ENCODE results near the gene ACR.

The ACR gene

DNA sequence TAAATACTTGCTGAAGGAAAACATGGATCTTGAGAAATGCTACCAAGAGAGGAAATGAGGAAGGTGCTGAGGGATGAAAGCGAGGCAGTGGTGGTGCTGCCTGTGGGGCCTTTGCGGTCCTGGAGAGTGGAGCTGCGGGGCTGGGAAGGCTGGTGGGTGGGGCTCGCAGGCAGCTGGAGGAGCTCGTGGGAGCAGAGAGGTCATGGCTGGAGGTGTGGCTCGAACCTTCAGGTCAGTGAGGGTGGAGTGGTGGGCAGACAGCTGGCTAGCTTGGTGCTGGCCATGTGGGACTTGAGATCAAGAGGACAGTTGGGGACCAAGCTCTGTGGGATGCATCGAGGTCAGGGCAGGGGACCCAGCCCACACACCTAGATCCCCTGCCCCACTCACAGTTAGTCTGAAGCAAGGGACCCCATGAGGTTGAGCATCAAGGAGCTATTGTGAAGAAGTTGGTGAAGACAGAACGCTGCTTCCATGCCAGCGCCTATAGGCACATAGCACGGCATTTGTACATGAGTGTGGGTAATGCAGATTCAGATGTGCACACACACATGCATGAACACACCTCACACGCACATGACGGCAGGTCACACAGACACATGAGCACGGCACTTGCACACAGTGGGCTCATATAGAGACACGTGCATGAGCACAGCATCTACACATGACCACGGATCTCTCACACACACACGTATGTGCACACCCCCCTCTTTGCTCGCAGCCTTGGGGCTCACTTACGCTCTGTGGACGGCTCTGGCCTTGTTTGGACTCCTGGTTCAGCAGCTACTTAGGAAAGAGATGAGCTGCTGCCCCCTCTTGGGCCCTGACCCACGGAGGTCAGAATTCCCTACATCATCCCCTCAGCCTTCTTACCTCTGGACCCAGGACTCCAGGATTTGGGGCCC is 34.9 kb upstream of the ACR start:
- DNase-seq = no peak

DNA sequence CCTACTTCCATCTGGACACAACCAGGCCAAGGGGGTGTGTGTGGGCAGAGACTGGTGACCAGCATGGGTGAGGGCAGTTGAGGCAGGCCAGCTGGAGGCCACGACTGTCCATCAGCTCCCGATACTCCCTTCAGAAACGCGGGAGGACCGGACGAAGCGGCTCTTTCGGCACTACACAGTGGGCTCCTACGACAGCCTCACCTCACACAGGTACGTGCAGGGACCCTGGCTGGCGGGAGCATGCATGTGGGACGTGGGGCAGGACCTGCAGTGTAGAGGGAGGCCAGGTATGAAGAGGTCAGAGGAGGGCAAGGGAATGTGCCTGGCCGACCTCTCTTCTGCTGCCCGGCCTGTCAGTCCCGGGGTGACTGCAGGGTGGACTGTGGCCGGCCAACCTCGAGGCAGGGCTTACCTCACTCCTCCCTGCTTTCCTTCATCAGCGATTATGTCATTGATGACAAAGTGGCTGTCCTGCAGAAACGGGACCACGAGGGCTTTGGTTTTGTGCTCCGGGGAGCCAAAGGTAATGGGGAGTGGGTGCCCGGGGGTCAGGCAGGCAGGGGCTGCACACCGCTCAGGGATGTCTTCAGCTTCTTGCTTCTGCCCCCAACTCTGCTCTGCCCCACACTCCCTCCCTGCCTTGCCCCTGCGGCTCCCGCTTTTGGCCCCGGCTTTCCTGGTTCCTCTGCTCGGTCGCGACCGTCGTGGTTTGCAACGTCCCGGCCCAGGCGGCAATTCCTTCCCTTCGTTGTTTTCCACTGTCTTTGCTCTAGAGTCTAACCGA is 34.1 kb upstream of the ACR start:
- DNase-seq = no peak

DNA sequence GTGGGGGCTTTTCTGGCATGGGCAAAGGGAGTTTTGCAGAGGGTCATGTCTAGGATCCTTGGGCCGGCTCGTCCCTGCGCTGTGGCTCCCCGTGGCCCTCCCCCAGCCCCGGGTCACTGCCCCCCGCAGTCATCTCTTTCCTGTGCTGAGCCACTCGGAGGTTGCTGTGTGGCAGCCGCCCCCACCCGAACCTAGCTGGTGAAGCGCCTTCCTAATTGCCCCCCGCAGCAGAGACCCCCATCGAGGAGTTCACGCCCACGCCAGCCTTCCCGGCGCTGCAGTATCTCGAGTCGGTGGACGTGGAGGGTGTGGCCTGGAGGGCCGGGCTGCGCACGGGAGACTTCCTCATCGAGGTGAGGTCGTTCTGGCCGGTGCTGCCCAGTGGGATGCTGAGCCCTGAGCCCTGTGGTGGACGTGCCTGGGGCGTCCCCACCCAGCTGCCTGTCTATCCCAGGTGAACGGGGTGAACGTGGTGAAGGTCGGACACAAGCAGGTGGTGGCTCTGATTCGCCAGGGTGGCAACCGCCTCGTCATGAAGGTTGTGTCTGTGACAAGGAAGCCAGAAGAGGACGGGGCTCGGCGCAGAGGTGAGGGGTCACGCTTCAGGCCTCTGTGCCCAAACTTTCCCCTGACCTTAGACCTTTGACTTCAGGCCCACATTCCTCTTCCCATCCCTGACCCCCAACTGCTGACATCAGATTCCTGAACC is 33.3 kb upstream of the ACR start:
- no peak for DNase-seq

DNA sequence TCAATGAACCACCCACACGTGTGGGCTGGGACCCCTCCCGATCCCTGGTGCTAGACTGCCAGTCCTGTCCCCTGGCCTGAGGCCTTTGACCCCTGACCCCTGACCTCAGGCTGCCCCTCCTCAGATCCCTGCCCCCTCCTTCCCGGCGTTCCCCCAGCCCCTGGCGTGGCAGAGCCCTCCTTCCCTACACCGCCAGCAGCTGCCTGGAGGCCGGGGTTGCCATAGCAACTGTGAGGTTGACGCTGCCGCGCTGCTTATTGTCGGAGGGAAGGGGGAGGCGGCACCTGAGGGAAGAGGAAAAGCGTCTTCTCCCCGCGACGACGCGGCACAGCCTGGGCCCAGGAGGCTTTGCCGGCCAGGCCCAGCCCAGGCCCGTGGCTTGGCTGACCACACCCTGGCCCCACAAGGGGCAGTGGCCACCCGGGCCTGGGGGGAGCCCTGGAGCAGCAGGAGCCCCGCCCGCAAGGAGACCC is 32.7 kb upstream of the ACR start:
- DNase-seq = peak in 1 of 14 donors; percentile 64

DNA sequence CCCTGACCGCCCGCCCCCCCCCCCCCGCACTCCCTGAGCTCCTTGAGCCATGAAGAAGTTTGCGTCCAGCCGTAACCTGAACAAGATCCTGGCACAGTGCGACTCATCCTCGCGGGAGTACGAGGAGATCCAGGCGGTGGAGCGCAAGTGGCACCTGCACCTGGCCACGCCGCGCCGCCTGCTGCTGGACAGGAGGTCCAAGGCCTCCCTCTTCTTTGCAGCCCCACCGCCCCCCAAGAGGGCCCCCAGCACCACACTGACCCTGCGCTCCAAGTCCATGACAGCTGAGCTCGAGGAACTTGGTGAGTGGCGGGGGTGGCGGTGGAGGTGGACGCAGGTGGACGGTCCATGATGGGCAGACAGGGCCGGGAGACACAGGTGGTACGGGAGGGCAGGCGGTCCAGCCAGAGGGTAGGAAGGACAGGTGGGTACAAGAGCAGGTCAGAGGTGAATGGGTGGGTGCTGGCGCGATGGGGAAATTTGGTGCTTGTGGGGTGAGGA is 32.1 kb upstream of the ACR start:
- DNase-seq = no peak

DNA sequence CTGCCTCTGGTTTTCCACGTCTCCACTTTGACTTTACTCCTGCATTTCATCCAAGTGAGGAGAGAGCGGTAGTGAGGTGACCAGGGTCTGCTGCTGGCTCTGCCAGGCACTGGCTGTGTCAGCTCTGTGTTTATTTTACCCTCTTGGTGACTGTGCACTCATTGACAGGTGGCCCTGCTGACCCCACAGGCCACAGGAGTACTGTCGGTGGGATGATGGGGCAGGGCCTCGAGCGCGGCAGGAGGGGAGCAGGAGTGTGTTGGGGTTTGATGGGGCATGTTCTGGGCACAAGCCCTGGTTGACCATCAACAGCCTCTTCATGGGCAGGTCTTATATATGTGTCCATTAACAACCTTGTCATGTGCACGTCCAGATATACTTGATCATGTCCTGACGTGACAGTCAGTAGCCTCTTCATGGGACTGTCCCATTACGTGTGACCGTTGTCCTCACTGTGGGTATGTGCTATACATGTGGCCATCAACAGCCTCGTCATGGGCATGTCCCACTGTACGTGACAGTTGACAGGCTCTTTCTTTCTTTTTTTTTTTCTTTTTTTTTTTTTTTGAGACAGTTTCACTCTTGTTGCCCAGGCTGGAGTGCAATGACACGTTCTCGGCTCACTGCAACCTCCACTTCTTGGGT is 31.4 kb upstream of the ACR start:
- DNase-seq = no peak

DNA sequence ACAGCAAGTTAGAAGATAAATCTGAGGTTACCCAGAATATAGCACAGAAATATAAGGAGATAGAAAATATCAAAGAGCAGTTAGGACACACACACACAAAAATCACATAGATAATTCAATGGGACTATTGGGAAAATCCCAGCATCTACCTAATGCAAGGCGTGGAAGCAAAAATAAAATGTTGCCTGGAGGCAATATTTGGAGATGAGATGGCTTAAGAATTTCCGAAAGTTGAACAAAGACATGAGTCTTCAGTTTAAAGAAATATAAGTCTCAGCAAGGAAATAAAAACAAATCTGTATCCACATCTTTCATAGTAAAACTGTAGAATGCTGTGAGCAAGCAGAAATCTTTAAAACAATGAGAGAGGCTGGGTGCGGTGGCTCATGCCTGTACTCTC is 29.5 kb upstream of the ACR start:
- no peak for DNase-seq

DNA sequence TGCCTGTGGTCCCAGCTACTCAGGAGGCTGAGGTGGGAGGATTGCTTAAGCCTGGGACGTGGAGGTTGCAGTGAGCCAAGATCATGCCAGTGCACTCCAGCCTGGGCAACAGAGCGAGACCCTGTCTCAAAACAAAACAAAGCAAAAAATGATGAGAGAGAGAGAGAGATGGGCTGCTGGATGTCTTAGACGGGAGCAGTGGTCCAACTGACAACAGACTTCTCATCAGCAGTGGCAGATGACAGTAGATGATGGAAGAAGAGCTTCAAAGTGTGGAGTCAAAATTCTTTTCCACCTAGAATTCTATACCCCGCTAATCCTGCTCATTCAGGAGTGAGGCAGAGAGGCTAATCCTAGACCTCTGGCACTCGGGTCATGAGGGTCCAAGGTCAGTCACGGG is 29.0 kb upstream of the ACR start:
- DNase-seq = no peak

DNA sequence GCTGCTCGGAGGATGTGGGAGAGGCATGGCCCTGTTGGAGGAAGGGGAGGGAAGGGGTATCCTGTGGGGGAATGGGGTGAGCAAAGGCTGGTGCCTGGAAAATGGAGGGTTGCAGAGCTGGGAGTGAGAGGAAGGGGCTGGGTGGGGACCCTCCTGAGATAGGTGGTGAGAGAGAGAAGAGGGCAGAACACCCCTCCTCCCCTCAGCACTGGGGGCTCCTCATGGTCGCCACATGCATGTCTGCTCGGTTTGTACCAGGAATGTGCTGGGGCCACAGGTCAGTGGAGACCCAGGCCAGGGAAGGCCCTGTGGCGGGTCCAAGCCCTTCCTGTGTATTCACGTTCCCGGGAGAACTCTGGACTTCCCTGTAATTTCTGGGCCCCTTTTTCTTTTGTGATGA is 27.8 kb upstream of the ACR start:
- DNase-seq = no peak

DNA sequence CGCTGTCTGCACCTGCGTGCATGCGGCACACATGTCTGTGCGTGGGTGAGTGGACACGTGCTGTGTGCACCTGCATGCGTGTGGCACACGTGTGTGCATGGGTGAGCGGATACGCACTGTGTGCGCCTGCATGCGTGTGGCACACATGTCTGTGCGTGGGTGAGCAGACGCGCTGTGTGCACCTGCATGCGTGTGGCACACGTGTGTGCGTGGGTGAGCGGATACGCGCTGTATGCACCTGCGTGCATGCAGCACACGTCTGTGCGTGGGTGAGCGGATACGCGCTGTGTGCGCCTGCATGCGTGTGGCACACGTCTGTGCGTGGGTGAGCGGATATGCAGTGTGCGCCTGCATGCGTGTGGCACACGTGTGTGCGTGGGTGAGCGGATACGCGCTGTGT is 27.1 kb upstream of the ACR start:
- no peak for DNase-seq

DNA sequence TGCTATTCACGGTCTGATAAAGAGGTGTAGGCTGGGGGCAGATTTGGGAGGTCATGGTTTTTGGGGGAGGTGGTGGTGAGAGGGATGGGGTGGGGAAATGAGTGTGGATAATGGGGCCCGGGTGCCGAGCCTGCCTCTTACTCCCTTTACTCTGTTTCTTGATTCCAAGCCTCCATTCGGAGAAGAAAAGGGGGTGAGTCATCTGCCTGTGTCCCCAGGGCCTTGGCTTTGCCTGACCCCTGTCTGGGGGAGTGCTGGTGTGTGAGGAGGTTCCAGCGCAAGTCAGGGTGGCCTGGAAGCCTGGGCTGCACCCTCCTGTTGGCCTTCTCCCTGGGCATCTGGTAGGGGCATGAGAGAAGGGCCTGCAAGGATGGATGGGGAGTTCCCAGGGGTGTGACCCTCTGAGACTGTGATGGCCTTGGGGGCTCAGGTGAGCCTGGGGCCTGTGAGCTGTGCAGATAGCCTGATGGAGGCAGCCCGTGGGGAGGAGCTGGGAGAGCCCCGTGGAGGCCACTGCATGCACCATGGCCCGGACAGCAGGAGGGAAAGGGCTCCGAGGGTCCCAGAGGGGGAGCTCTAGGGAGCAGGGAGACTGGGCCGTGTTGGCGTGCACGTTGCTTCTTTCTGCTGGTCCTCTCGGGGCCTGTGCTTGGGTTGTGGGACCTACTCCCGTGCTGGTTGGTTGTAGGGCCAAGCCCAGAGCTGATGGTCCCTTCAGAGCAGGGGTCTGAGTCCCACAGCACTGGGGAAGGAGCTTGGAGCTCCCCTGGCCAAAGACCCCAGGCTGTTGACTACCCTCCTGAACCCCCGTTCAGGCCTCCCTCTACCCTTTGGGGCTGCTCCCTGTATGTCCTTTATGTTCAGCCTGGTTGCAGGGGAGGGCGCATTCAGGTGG is 26.3 kb upstream of the ACR start:
- DNase-seq = no peak

DNA sequence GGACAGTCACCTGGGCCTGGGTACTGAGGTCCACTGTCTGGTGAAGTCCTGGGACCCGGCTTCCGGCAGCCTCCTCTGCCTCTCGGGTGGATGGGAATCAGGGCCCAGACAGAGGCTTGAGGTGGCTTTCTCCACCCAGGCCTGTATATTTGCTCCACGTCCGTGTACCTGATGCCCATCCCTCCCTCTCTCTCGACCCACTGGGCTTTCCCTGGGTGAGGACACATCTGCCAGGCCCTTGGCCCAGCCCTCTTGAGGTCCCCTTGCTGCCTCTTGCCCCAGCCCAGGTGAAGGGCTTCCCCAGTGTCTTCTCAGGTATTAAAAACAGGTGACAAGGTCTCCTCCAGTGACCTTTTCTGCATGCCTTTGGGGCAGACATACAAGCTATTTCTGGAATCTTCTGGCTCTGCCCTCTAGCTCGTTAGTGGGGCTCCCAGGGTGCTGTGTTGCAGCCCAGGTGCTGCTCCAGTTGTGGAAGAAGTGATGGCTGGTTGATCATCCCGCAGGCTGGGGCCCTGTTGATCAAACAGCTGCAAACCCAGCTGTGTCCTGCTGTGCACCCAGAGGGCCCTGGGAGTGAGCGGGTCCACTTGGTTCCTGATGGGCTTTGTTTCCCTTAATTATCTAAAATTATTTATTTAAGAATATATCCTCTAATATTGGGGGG is 25.5 kb upstream of the ACR start:
- no peak for DNase-seq

DNA sequence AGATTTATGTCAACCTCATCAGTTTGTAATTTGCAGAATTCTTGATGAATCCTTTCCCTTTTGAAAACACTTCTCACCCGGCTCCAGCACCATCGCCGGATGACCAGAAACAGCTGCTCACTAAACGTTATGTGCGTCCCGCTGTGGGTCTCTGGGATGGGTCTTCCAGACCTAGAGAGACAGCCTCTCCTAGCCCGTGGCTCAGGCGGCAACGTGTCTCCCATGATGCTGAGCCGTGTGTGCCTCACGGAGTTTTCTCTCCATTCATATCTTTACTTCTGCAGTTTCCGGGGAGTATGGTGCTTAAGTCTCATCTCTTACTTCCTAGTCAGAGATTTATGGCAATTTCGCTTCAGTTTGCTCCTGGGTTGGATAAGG is 25.0 kb upstream of the ACR start:
- peak in 1 of 14 donors; percentile 46 for DNase-seq

DNA sequence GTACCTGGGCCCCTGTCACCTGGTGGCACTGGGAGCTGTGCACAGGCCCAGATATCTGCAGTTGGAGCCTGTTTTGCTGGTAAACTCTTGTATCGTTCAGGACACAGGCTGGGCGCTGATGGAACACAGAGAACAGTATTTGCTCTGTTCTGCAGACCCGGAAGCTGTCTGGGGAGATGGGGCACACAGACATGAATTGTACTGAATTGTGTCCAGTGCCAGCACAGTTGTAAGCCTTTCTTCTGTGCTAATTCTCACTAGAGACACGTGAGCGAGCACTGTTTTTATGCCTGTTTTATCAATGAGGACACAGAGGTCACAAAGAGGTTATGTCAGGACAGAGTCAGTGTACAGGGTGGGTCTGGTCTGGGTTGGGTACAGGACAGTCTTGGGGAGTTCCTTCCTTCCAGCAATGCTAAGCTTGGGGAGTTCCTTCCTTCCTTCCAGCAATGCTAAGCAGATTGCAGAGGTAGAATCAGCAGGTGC is 24.4 kb upstream of the ACR start:
- DNase-seq = peak in 12 of 14 donors; percentile 35 to 86 (median 78)

DNA sequence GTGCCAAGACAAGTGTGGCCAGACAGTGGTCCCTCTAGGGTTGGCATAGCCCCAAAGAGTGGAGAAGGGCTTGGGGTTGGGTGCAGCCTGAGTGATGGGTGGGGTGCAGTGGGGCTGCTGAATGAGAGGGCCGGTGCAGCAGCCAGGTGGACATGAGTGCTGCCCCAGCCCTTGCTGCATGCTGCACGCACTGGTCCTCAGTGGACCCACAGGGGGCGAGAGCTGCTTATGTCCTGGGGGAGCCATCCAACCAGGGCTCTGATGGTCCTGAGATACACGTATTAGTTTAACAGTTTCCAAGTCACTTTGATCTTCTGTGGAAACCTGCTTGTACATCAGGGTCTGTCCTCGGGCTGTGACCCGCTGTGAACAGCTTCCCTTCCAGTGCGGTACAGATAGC is 23.9 kb upstream of the ACR start:
- DNase-seq = no peak

DNA sequence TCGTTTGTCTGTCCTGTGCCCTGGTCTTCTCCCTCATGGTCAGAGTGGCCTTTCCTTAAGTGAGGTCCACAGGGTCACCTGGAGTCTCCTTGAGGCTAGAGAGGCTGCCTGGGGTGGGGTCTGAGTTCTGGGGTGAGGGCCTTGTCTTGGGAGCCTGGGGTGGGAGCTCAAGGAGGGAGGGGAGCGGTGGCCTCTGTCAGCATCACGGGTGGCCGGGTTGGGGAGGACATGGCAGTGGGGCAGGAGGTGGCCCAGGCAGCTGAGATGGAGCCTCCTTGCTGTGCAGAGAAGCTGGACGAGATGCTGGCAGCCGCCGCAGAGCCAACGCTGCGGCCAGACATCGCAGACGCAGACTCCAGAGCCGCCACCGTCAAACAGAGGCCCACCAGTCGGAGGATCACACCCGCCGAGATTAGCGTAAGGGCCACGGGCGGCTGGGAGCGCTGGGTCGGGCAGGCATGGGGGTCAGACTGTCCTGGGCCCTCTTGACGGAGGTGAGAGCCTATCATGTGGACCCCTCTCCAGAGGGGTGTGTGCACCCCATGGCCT is 23.3 kb upstream of the ACR start:
- no peak for DNase-seq

DNA sequence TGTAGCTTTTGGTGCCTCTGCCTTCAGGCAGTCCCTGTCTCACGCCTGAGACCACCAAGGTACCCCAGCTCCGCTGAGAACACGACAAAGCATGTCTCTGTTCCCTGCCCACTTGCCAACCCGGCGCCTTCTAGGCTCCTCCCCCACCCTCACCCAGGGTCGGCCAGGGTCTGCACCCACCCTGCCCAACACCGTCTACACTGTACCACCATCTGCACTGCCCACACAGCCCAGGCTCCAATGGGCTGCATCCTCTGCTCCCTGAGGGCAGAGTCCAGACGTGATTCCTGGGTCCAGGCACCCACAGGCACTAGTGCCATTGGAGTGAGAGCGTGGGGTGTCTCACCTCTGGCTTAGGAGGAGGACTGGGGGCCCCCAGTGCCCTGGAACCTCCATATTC is 22.8 kb upstream of the ACR start:
- DNase-seq = no peak

DNA sequence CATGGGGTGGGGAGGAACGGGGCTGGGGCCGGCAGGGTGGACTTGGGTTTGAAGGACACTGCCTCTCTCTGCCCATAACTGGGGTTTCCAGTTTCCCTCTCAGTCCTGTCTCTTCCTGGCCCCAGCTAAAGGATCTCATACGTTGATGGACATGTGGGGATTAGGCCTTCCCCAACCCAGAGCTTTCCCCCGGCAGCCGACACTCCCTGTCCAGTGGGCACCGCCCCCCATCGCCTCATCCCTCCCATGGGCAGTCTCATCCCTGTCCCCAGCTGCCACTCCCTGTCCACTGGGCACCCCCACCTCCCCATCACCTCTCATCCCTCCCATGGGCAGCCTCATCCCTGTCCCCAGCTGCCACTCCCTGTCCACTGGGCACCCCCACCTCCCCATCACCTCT is 22.2 kb upstream of the ACR start:
- DNase-seq = no peak

DNA sequence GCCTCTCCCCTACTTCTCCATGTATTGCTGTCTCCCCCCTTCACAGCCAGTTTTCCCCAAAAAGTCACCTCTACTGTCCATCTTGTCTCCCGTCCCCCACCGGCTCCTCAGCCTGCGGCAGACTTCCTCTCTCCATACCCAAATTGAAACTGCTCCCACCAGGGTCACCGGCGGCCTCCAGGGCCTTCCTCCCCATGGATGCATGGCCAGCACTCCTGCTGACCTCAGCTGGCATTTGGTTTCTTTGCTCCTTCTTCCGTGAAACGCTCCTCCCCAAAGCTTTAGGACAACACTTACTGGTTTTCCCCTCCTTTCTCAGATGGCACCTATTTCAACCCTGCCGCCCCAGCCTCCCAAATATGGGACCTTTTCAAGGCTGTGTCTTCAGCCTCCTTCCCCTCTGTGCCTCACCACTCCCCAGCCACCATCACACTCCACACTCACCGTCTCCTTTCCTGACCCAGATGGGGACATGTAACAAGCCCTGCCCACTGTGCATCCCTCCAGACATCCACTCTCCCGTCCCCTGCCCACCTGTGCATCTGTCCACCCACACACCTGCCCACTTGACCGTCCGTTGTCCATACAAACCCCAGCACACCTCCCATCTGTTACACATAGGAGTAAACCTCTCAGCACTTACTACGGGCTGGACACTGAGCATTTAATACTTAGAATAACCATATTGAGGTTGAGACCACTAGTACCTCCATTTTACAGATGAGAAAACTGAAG is 21.5 kb upstream of the ACR start:
- no peak for DNase-seq

All from C1 segment of cervical spinal cord (tissue), 14 donors.